ENCODE measurements around the gene UNC5A. TPM values are rescaled to one million over a fixed set of nuclear protein-coding genes. Genes with fewer than 3 reads are reported as not detected.

UNC5A gene
- total RNA-seq, 1 donor from 2014 or later, result not detected

- intact Hi-C loops (cut with DNase I), result no loop called here
- Histone ChIP-seq H3K27me3 (no peaks in the 10 kb centered on the region), H3K4me3 (no peak overlapping the region)
Observed at GRCh38 chr5:176792655-176793342, 17.6 kb upstream of the UNC5A start.

DNA sequence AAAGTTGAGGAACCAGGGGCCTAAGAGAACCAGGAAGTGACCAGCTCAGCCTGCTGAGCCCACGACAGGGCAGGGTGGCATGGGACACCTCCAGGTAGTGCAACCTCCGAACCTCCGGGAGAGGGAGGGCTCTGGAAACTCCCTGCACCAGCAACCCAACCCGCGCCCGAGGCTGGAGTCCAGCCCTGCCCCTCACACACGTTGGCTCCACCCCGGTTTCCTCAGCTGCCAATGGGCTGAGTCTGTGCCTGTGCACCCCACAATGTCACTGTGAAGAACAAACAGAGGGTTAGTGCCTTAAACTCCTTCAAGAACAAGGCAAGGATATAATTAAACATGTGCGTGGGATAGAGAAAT, 17.0 kb upstream of the UNC5A start:
- no peaks in the 10 kb centered on the region for H3K36me3 ChIP-seq
- no peaks in the 10 kb centered on the region for H3K9me3 ChIP-seq
- H3K27me3 ChIP-seq, result no peaks in the 10 kb centered on the region
- H3K4me1 ChIP-seq, result no peaks in the 10 kb centered on the region
- no peak for DNase-seq (ENCODE audit: extremely low spot score in 2 of 2)
- TF ChIP-seq, protein P1, sequence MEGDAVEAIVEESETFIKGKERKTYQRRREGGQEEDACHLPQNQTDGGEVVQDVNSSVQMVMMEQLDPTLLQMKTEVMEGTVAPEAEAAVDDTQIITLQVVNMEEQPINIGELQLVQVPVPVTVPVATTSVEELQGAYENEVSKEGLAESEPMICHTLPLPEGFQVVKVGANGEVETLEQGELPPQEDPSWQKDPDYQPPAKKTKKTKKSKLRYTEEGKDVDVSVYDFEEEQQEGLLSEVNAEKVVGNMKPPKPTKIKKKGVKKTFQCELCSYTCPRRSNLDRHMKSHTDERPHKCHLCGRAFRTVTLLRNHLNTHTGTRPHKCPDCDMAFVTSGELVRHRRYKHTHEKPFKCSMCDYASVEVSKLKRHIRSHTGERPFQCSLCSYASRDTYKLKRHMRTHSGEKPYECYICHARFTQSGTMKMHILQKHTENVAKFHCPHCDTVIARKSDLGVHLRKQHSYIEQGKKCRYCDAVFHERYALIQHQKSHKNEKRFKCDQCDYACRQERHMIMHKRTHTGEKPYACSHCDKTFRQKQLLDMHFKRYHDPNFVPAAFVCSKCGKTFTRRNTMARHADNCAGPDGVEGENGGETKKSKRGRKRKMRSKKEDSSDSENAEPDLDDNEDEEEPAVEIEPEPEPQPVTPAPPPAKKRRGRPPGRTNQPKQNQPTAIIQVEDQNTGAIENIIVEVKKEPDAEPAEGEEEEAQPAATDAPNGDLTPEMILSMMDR (IDR thresholded peaks at IDR 0.05), result no peak
- no peak for TF ChIP-seq POLR2A (IDR thresholded peaks at IDR 0.05)
- no peak for TF ChIP-seq POLR2AphosphoS5 (IDR thresholded peaks at IDR 0.05; ENCODE audit: insufficient read depth in 1 of 2, low read depth in 1 of 2)
- H3K27ac ChIP-seq, result no peak overlapping the region
- intact Hi-C loops (cut with DNase I), result no loop called here
- H3K4me3 ChIP-seq, result no peak overlapping the region

More at GRCh38 chr5:176792655-176793342, 17.6 kb upstream of the UNC5A start:
- Histone ChIP-seq H3K36me3 (no peaks in the 10 kb centered on the region), H3K9me3 (no peaks in the 10 kb centered on the region), H3K4me1 (no peaks in the 10 kb centered on the region), H3K27ac (no peak overlapping the region)
- DNase-seq (ENCODE audit: extremely low spot score in 2 of 2), result no peak
- TF ChIP-seq POLR2AphosphoS5 (IDR thresholded peaks at IDR 0.05; ENCODE audit: insufficient read depth in 1 of 2, low read depth in 1 of 2) (no peak), POLR2A (IDR thresholded peaks at IDR 0.05) (no peak)
- TF ChIP-seq, protein P1 (IDR thresholded peaks at IDR 0.05), result no peak

- Histone ChIP-seq H3K9me3 (no peaks in the 10 kb centered on the region), H3K4me1 (no peaks in the 10 kb centered on the region), H3K27ac (no peak overlapping the region), H3K4me3 (no peak overlapping the region), H3K36me3 (no peaks in the 10 kb centered on the region), H3K27me3 (no peaks in the 10 kb centered on the region)
- TF ChIP-seq, protein P1 (IDR thresholded peaks at IDR 0.05), result no peak
- TF ChIP-seq POLR2A (IDR thresholded peaks at IDR 0.05) (no peak), POLR2AphosphoS5 (IDR thresholded peaks at IDR 0.05; ENCODE audit: insufficient read depth in 1 of 2, low read depth in 1 of 2) (no peak)
- intact Hi-C loops (cut with DNase I), result no loop called here
- DNase-seq (ENCODE audit: extremely low spot score in 2 of 2), result no peak
Observed at GRCh38 chr5:176793736-176794135, 16.6 kb upstream of the UNC5A start.

DNA sequence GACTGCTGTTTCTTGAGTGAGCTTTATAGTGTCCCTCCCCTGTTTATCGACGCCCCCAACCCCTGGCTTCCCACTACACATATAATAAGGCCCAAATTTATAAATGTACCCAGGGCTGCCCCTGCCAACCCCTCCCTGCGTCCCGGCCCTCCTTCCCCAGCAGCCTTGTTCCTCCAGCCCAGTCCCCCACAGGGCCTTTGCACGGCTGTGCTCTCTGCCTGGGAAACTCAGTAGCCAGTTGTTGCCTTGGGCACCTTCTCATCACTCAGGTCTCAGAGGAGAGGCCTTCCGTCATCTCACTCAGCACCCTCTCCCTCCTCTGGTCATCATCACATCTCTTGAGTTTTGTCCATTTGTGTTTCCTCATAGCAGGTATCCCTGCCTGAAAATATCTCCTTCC, 15.8 kb upstream of the UNC5A start:
- Histone ChIP-seq H3K4me1 (no peaks in the 10 kb centered on the region), H3K27ac (no peak overlapping the region), H3K9me3 (no peaks in the 10 kb centered on the region), H3K36me3 (no peaks in the 10 kb centered on the region), H3K4me3 (no peak overlapping the region), H3K27me3 (no peaks in the 10 kb centered on the region)
- TF ChIP-seq POLR2AphosphoS5 (IDR thresholded peaks at IDR 0.05; ENCODE audit: insufficient read depth in 1 of 2, low read depth in 1 of 2) (no peak), POLR2A (IDR thresholded peaks at IDR 0.05) (no peak)
- TF ChIP-seq, protein P1 (IDR thresholded peaks at IDR 0.05), result no peak
- no peak for DNase-seq (ENCODE audit: extremely low spot score in 2 of 2)
- intact Hi-C loops (cut with DNase I), result no loop called here

DNA sequence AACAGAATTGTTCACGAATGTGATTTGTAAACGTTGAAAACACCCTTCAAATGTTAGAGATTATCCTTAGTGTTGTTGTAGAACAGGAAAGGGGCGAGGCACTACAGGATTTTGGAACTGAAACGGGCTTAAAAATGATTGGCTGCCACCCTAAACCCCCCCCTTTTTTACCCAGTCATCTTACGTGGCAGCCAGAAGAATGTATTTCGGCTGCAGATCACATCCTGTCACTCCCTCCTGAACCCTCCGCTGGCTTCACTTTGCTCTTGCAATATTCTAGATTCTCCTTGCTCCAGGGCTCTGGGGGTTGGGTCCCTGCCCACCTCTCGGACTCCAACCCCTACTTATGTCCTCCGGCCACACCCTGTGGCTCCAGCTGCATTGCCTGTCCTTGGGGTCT, 13.9 kb upstream of the UNC5A start:
- intact Hi-C loops (cut with DNase I), result no loop called here
- H3K4me1 ChIP-seq, result no peaks in the 10 kb centered on the region
- no peak overlapping the region for H3K27ac ChIP-seq
- no peaks in the 10 kb centered on the region for H3K27me3 ChIP-seq
- H3K36me3 ChIP-seq, result no peaks in the 10 kb centered on the region
- DNase-seq (ENCODE audit: extremely low spot score in 2 of 2), result no peak
- TF ChIP-seq POLR2A (IDR thresholded peaks at IDR 0.05) (no peak), POLR2AphosphoS5 (IDR thresholded peaks at IDR 0.05; ENCODE audit: insufficient read depth in 1 of 2, low read depth in 1 of 2) (no peak)
- TF ChIP-seq, protein P1 (IDR thresholded peaks at IDR 0.05), result no peak
- no peaks in the 10 kb centered on the region for H3K9me3 ChIP-seq
- no peak overlapping the region for H3K4me3 ChIP-seq
